SU-DHL-6 (cell line): ENCODE measurements around the gene MAX.

Experiments used
- CTCF ChIP-seq: fragments of 200-600 bp; sonication (generic); IDR thresholded peaks from one replicate; pipeline ENCODE4 v1.5.1; 2017; ENCODE audit warnings: antibody characterized with exemption, mild to moderate bottlenecking, low read length, moderate library complexity; ENCODE audit not compliant: insufficient read depth, poor library complexity, severe bottlenecking
- EZH2phosphoT487 ChIP-seq: fragments of 200-600 bp; sonication (generic), shearing (Covaris generic); conservative IDR thresholded peaks from 2 replicates; pipeline ENCODE4 v1.6.1; 2018; ENCODE audit warnings: mild to moderate bottlenecking, antibody characterized with exemption, low read length, moderate library complexity, mixed read lengths

GRCh38 chr14:65034021-65034420, 68.3 kb downstream of the MAX start:
- no peak for TF ChIP-seq EZH2phosphoT487
- TF ChIP-seq CTCF = no peak
